Choroid plexus epithelial cell (primary cell): Measurements from ENCODE around the gene BGLAP.

Experiments
- DNase-seq: peaks from one replicate; pipeline ENCODE4 v3.0.0-alpha.2; 2010; ENCODE audit warnings: low read depth
- H3K4me3 ChIP-seq: 2 replicates; pipeline ENCODE4 v1.5.1; 2011; ENCODE audit warnings: low read depth, mild to moderate bottlenecking, control low read depth, low read length, moderate library complexity
- TF ChIP-seq, protein P1 (sequence below): conservative IDR thresholded peaks from 2 replicates; pipeline ENCODE4 v1.5.1; 2011; ENCODE audit warnings: low read depth, mild to moderate bottlenecking, control low read depth, inconsistent platforms, low read length, moderate library complexity

The BGLAP gene

DNA sequence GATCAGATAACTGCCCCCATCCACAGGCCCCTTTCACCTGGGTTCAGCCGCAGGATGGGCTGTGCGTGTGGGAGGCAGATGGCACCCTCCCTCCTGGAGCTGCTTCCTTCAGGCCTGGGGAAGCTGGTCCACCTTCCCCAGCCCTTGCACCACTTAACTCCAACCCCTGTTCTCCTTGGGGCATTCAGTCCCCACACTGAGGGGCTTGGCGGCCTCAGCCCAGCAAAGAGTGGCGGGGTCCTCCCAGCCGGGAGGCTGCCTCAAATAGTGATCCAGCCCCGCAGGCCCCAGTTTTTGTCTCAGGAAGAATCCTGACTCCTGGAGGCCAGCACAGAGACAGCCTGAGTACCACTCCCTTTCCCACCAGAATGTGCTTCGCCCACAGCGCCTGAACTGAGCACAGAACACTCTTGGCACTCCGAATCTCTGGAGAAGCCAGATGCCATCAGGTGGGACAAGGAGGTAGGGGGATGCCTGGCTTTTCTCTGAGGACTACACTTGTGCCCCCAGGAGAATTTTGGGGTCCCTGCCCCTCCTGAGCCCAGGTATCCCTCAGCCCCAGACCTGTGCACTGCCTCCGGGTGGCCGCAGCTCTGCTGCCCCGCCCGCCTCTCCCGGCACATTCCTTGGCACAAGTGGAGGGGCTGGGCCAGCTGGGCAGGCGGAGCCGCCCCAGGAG, 4.9 kb downstream of the BGLAP start:
- no peak for DNase-seq
- TF ChIP-seq, protein P1, sequence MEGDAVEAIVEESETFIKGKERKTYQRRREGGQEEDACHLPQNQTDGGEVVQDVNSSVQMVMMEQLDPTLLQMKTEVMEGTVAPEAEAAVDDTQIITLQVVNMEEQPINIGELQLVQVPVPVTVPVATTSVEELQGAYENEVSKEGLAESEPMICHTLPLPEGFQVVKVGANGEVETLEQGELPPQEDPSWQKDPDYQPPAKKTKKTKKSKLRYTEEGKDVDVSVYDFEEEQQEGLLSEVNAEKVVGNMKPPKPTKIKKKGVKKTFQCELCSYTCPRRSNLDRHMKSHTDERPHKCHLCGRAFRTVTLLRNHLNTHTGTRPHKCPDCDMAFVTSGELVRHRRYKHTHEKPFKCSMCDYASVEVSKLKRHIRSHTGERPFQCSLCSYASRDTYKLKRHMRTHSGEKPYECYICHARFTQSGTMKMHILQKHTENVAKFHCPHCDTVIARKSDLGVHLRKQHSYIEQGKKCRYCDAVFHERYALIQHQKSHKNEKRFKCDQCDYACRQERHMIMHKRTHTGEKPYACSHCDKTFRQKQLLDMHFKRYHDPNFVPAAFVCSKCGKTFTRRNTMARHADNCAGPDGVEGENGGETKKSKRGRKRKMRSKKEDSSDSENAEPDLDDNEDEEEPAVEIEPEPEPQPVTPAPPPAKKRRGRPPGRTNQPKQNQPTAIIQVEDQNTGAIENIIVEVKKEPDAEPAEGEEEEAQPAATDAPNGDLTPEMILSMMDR: no peak
- H3K4me3 ChIP-seq: no peak overlapping the region

DNA sequence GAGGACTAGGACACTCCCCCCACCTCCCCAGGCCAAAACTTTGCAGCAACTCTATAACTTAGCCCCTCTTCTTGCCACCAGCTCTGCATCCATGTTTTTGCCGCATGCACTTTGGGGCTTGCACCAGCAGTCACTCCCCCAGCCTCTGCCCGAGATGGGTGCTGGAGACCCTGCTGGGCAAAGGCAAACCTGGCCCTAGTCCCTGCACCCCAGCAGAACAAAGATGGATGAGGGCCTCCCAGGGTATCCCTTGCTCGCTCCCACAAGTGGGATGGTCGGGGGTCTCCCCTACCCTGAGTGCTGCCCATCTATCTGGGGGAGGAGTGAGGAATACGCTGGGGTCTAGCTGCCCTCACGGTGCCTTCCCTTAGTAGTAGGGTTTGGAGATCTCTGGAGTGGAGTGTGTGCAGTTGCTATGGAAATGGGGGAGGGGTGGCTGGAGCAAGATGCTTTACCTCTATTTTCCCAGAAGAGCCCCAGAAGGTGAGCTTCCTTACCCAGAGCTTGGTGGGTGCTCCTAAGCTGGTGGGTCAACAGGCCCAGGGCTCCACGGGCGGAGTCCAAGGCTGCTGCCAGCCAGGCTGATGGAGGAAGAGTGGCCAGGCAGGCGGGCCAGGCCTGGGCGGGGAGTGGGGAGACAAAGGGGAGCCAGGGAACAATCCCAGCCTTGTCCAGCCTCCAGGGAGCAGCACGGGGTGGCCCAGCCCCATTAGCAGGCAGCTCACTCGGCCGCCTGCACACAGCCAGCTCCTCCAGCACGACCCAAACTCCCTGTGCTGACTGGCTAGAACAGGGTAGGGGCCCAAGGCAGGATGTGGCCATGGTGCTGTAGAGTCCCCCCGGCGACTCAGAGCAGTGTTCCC, 5.7 kb downstream of the BGLAP start, which contains the start of gene PAQR6:
Gene PAQR6, minus strand, starts transcription at position 597 of the 863 bp plus-strand sequence. CDS start 1,325 bp downstream, outside the sequence.
- DNase-seq: no peak
- TF ChIP-seq, protein P1: no peak
- no peak within 1 kb of the TSS for H3K4me3 ChIP-seq

DNA sequence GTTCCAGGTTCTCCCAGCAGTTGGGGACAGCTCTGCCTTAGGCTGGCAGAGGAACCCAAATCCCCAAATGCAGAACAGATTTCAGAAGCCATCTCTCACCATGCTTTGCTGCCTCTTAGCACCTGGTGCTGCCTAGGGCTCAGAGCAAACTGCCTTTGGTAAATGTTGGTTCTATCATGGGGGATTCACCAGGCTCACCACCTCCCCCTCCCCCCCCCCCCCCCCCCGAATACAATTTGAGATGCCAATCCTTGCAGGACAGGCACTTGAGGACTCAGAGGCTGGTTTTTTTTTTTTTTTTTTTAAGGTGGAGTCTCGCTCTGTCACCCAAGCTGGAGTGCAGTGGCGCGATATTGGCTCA, 6.3 kb downstream of the BGLAP start:
- TF ChIP-seq, protein P1: no peak
- no peak for DNase-seq
- no peak overlapping the region for H3K4me3 ChIP-seq

DNA sequence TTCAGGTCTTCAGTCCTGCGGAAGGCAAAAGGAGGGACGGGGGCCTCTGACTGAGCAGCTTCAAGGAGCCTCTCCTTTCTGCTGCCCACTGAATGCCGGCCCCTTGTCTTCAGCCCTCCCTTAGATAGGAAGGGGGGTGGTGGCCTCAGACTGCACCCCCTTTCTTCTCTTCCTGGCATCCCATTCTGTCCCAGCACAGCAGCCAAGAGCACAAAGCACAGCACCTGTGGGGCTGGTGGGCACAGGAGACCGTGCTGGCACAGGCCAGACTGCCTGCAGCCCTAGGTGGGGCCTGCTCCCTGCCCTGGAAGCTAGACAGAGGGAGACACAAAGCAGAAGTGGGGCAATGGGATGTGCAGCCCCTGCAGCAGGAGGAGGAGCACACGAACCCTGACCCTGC, 7.6 kb downstream of the BGLAP start:
- DNase-seq: no peak
- H3K4me3 ChIP-seq: no peak overlapping the region
- TF ChIP-seq, protein P1: no peak

DNA sequence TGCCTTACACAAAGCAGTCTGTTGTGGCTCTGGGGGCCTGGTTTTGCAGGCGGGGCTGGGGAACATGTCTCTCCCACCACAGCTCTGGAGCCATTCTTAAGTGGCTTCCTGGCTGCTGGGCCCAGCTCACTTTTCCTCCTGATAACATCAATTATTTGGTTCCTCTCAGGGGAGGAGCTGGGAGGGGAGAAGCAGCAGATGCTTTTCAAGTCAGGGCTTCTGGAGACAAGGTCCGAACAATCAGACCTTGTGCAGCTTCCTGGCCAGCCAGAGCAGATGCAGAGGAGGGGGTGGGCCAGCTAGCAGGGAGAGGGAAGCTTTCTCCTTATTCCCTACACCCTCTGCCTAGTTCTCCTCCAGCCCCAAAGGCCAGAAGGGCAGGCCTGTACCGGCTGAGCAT, 9.5 kb downstream of the BGLAP start:
- TF ChIP-seq, protein P1: no peak
- H3K4me3 ChIP-seq: no peak overlapping the region
- DNase-seq: no peak

DNA sequence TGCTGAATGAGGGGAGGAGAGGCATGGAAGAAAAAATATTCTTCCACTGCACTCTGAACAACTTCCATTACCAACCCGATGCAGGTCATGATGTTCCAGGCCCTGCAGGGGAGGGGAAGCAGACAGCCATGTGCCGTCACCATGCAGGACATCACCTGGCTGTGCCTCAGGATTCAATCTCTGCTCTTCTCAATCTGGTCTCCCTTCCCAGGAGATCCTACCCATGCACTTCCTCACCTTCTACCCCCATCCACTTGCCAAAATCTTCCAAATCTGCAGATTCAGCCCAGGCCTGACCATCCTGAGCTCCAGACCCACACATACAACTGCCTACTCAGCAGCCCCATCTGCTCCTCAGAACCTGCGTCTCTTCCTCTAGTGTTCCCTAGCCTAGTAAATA, 11.7 kb downstream of the BGLAP start:
- TF ChIP-seq, protein P1: no peak
- DNase-seq: no peak
- no peak overlapping the region for H3K4me3 ChIP-seq
